DOHH2 (cell line): Measurements from ENCODE around the gene CCDC85B.

Experiments used
- EZH2phosphoT487 ChIP-seq: fragments of 200-600 bp; sonication (generic); IDR thresholded peaks from 2 replicates; pipeline ENCODE4 v1.6.1; 2017; ENCODE audit warnings: borderline replicate concordance, mild to moderate bottlenecking, antibody characterized with exemption, low read length, moderate library complexity, mixed read lengths
- TF ChIP-seq, protein P1 (sequence below): fragments of 200-600 bp; sonication (generic); IDR thresholded peaks from one replicate; pipeline ENCODE4 v1.5.1; 2014; ENCODE audit warnings: antibody characterized with exemption, mild to moderate bottlenecking, low read depth, low read length; ENCODE audit not compliant: poor library complexity, severe bottlenecking

DNA sequence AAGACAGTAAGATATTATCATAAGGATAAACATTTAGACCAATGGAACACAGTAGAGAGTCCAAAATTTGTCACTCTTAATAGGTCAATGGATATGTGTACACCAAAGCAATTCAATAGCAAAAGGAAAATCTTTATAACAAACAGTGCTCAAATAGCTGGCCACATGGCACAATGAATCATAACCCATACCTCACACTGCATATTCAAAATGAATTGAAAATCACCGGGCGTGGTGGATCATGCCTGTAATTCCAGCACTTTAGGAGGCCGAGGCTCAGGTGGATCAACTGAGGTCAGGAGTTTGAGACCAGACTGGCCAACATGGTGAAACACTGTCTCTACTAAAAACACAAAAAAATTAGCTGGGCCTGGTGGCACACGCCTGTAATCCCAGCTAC lies 48.3 kb upstream of the CCDC85B start:
- TF ChIP-seq, protein P1, sequence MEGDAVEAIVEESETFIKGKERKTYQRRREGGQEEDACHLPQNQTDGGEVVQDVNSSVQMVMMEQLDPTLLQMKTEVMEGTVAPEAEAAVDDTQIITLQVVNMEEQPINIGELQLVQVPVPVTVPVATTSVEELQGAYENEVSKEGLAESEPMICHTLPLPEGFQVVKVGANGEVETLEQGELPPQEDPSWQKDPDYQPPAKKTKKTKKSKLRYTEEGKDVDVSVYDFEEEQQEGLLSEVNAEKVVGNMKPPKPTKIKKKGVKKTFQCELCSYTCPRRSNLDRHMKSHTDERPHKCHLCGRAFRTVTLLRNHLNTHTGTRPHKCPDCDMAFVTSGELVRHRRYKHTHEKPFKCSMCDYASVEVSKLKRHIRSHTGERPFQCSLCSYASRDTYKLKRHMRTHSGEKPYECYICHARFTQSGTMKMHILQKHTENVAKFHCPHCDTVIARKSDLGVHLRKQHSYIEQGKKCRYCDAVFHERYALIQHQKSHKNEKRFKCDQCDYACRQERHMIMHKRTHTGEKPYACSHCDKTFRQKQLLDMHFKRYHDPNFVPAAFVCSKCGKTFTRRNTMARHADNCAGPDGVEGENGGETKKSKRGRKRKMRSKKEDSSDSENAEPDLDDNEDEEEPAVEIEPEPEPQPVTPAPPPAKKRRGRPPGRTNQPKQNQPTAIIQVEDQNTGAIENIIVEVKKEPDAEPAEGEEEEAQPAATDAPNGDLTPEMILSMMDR, result no peak
- no peak for TF ChIP-seq EZH2phosphoT487
